OCI-LY3 (cell line): Measurements from ENCODE around the gene IFT80.

Source experiments
- CTCF ChIP-seq: fragments of 200-600, 300-600 bp; sonication (generic); IDR thresholded peaks from 2 replicates; pipeline ENCODE4 v1.5.1; 2014; ENCODE audit warnings: antibody characterized with exemption, low read length, low read depth
- EZH2phosphoT487 ChIP-seq: fragments of 200-600 bp; shearing (Covaris generic); IDR thresholded peaks from 2 replicates; pipeline ENCODE4 v1.6.1; 2018; ENCODE audit warnings: antibody characterized with exemption, mixed run types, low read depth

GRCh38 chr3:160379628-160380214 lies 19.3 kb downstream of the IFT80 start:
- TF ChIP-seq CTCF (no peak), EZH2phosphoT487 (no peak)
